A673 (cell line): ENCODE results near the gene LRRC55. TPM values are rescaled to one million over a fixed set of nuclear protein-coding genes. Genes with fewer than 3 reads are reported as not detected.
"Not testable (repeated sequence)": the region's sequence is repeated elsewhere in the genome, so short reads cannot be mapped to it uniquely, and the experiment has no call there.

Experiments used
- BruUV-seq: library from RNA; stranded (reverse); fragments of 400-500 nt; replicated peaks from 2 replicates; lab custom pipeline; 2021; lab: Mats Ljungman, UMichigan
- CTCF ChIA-PET: fragments of 300-600 bp; sonication (Branson Sonifier 250); formaldehyde crosslinking; loops from one replicate; lab custom pipeline; 2022; ENCODE audit warnings: antibody characterized with exemption; lab: Charles Lee
- POLR2A ChIA-PET: fragments of 300-600 bp; sonication (Branson Sonifier 250); formaldehyde crosslinking; loops from one replicate; lab custom pipeline; 2022; ENCODE audit warnings: antibody characterized with exemption; ENCODE audit not compliant: low non-redundant PET; lab: Charles Lee
- DNase-seq: peaks from one replicate; pipeline ENCODE4 v3.0.0-alpha.2; 2015; ENCODE audit warnings: low spot score
- H3K27ac ChIP-seq: fragments of 200-600 bp; sonication (generic); 2 replicates; pipeline ENCODE4 v1.5.1; 2016; ENCODE audit warnings: mixed run types, low read depth, mild to moderate bottlenecking, mixed read lengths, antibody characterized with exemption, low read length; ENCODE audit not compliant: poor library complexity, severe bottlenecking
- H3K27me3 ChIP-seq: fragments of 200-600 bp; sonication (generic); replicated peaks from 2 replicates; pipeline ENCODE4 v1.6.1; 2017; ENCODE audit warnings: mixed run types, low read depth, mild to moderate bottlenecking, mixed read lengths, antibody characterized with exemption, low read length; ENCODE audit not compliant: insufficient read depth, poor library complexity
- H3K36me3 ChIP-seq: fragments of 200-600 bp; sonication (generic); 2 replicates; pipeline ENCODE4 v1.6.1; 2016; ENCODE audit warnings: mixed run types, mild to moderate bottlenecking, mixed read lengths, antibody characterized with exemption, low read length; ENCODE audit not compliant: insufficient read depth, poor library complexity, severe bottlenecking
- H3K4me1 ChIP-seq: fragments of 200-600 bp; sonication (generic); 2 replicates; pipeline ENCODE4 v1.6.1; 2017; ENCODE audit warnings: mixed run types, mild to moderate bottlenecking, mixed read lengths, antibody characterized with exemption, low read length; ENCODE audit not compliant: insufficient read depth, poor library complexity, severe bottlenecking
- H3K4me3 ChIP-seq: fragments of 200-600 bp; sonication (generic); 2 replicates; pipeline ENCODE4 v1.5.1; 2016; ENCODE audit warnings: low read depth, mixed run types, mild to moderate bottlenecking, mixed read lengths, low read length; ENCODE audit not compliant: poor library complexity, severe bottlenecking
- H3K9me3 ChIP-seq: fragments of 200-600 bp; sonication (generic); 2 replicates; pipeline ENCODE4 v1.6.1; 2016; ENCODE audit warnings: mixed run types, low read depth, mild to moderate bottlenecking, mixed read lengths, antibody characterized with exemption, low read length; ENCODE audit not compliant: poor library complexity, severe bottlenecking
- CTCF ChIP-seq: fragments of 300-800, 200-600 bp; sonication (generic); conservative IDR thresholded peaks from 2 replicates; pipeline ENCODE4 v1.5.1; 2017; ENCODE audit warnings: low read depth, mild to moderate bottlenecking, antibody characterized with exemption, low read length, moderate library complexity, mixed read lengths
- EZH2 ChIP-seq: fragments of 200-600 bp; sonication (generic); IDR thresholded peaks from 2 replicates; pipeline ENCODE4 v1.6.1; 2017; ENCODE audit warnings: borderline replicate concordance, low read depth, mild to moderate bottlenecking, mixed read lengths, antibody characterized with exemption, low read length; ENCODE audit not compliant: poor library complexity, severe bottlenecking
- intact Hi-C: fragments of 100-400 bp; cut with micrococcal nuclease; formaldehyde crosslinking; loops from one replicate; pipeline ENCODE4 v1.10.0; 2022; ENCODE audit not compliant: unreplicated experiment
- total RNA-seq: library from RNA; stranded (reverse); gene quantifications from 2 replicates; pipeline ENCODE4 v1.2.3, GENCODE V29; 2021

LRRC55 gene
- total RNA-seq, 1 experiment from 2014 or later, result 3.0 TPM

GRCh38 chr11:57167125-57167846, 14.5 kb upstream of the LRRC55 start:
- no peak for DNase-seq
- H3K4me3 ChIP-seq, result no peak overlapping the region
- BruUV-seq, result no TSS peak
- no peaks in the 10 kb centered on the region for H3K9me3 ChIP-seq
- no peaks in the 10 kb centered on the region for H3K27me3 ChIP-seq
- no peaks in the 10 kb centered on the region for H3K36me3 ChIP-seq
- ChIA-PET POLR2A (no interaction called here), CTCF (no interaction called here)
- intact Hi-C loops, result no loop called here
- no peak overlapping the region for H3K27ac ChIP-seq
- TF ChIP-seq CTCF (no peak), EZH2 (no peak)
- H3K4me1 ChIP-seq, result no peaks in the 10 kb centered on the region

DNA sequence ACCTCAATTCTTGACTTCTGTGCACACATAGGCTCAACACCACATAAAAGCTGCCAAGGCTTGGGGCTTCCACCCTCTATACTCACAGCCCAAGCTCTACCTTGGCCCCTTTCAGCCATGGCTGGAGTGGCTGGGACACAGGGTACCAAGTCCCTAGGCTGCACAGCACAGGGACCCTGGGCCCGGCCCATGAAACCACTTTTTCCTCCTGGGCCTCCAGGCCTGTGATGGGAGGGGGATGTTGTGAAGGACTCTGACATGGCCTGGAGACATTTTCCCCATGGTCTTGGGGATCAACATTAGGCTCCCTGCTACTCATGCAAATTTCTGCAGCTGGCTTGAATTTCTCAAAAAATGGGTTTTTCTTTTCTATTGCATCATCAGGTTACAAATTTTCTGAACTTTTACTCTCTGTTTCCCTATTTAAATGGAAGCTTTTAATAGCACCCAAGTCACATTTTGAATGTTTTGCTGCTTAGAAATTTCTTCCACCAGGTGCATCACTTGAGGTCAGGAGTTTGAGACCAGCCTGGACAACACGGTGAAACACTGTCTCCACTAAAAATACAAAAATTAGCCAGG, 11.9 kb upstream of the LRRC55 start:
- H3K4me1 ChIP-seq, CTCF ChIA-PET, BruUV-seq, POLR2A ChIA-PET, H3K4me3 ChIP-seq, intact Hi-C loops, H3K9me3 ChIP-seq, H3K27ac ChIP-seq, H3K36me3 ChIP-seq, H3K27me3 ChIP-seq, DNase-seq: not testable (repeated sequence)

DNA sequence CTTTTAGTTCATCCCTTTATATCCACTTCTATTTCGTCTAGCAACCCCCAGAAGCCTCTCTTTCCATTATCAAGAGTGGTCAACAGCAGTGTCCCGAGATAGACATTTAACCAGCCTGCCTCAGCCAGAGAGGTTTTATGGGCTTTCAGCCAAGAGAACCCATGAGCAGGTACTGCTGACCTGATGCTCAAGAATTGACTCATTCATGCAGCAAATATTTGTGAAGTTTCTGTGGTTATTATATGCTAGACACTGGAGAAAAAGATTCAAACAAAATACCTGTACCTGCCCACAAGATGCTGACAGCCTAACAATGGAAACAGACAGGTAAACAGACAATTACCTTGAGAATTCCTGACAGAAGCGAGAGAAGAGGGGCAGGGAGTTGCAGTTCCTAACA, 9.7 kb upstream of the LRRC55 start:
- H3K4me3 ChIP-seq, result no peak overlapping the region
- intact Hi-C loops, result no loop called here
- H3K27me3 ChIP-seq, result no peaks in the 10 kb centered on the region
- no peak for TF ChIP-seq CTCF
- TF ChIP-seq EZH2, result no peak
- no peaks in the 10 kb centered on the region for H3K4me1 ChIP-seq
- BruUV-seq, result no TSS peak
- CTCF ChIA-PET, result no interaction called here
- no peaks in the 10 kb centered on the region for H3K36me3 ChIP-seq
- no peak for DNase-seq
- H3K27ac ChIP-seq, result no peak overlapping the region
- no peaks in the 10 kb centered on the region for H3K9me3 ChIP-seq
- POLR2A ChIA-PET, result no interaction called here

DNA sequence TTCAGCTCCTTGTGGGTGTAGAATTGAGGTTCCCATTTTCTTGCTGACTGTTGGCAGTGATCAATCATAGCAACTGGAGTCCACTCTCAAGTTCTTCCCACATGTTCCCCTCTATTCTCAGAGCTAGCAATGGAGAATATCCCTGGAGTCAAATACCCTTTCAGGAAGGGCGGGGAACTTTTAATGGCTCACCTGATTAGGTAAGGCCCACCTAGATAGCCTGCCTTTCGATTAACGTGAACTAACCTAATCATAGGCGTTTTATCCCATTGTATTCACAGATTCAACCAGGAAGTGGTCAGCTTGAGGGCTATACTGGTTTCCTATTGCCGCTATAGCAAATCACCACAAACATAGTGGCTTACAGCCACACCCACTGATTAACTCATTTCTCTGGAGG, 7.1 kb upstream of the LRRC55 start:
- DNase-seq, result no peak
- Histone ChIP-seq H3K4me3 (no peak overlapping the region), H3K27me3 (peaks cover 10% of the 10 kb centered on the region), H3K9me3 (no peaks in the 10 kb centered on the region), H3K36me3 (no peaks in the 10 kb centered on the region), H3K27ac (no peak overlapping the region), H3K4me1 (no peaks in the 10 kb centered on the region)
- intact Hi-C loops, result no loop called here
- ChIA-PET CTCF (no interaction called here), POLR2A (no interaction called here)
- TF ChIP-seq CTCF (no peak), EZH2 (no peak)
- BruUV-seq, result no TSS peak
